Measurements from ENCODE around the gene WDR1.

DNA sequence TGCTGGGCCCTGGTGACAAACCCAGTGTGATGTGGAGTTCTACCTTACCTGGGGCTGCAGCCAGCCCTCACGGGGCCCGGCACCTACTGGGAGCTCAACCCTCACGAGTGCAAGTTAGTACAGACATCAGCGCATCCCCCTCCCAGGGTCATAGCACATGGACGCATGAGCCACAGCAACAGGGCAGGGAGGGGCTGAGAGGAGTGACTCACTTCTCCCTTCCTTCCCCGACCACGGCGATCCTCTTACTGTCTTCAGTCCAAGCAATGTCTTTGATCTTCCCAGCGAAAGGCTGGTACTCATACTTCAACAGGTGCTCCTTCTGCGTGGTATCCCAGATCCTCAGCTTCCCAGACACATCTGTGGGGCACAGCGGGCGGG is 17.8 kb downstream of the WDR1 start:
- TF ChIP-seq, protein P1, sequence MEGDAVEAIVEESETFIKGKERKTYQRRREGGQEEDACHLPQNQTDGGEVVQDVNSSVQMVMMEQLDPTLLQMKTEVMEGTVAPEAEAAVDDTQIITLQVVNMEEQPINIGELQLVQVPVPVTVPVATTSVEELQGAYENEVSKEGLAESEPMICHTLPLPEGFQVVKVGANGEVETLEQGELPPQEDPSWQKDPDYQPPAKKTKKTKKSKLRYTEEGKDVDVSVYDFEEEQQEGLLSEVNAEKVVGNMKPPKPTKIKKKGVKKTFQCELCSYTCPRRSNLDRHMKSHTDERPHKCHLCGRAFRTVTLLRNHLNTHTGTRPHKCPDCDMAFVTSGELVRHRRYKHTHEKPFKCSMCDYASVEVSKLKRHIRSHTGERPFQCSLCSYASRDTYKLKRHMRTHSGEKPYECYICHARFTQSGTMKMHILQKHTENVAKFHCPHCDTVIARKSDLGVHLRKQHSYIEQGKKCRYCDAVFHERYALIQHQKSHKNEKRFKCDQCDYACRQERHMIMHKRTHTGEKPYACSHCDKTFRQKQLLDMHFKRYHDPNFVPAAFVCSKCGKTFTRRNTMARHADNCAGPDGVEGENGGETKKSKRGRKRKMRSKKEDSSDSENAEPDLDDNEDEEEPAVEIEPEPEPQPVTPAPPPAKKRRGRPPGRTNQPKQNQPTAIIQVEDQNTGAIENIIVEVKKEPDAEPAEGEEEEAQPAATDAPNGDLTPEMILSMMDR (IDR thresholded peaks at IDR 0.05), result no peak
- TF ChIP-seq POLR2A (IDR thresholded peaks at IDR 0.05), result no peak
